Measurements from ENCODE around the gene FOXF2.
"Not testable (repeated sequence)": the region's sequence is repeated elsewhere in the genome, so short reads cannot be mapped to it uniquely, and the experiment has no call there.

Gene FOXF2

GRCh38 chr6:1365686-1366085, 23.7 kb upstream of the FOXF2 start:
- no peaks in the 10 kb centered on the region for H3K9me3 ChIP-seq
- H3K4me1 ChIP-seq, result no peaks in the 10 kb centered on the region
- H3K27me3 ChIP-seq (ENCODE audit: low read depth), result no peaks in the 10 kb centered on the region
- in situ Hi-C loops (cut with MboI; ENCODE audit: low sequenced_read_pairs), result no loop called here
- no peaks in the 10 kb centered on the region for H3K36me3 ChIP-seq (replicated peaks)
- DNase-seq (ENCODE audit: low spot score in 2 of 2), result no peak
- H3K4me3 ChIP-seq, result no peak overlapping the region

- H3K4me3 ChIP-seq, result no peak overlapping the region
- no peaks in the 10 kb centered on the region for H3K4me1 ChIP-seq
- no peak for DNase-seq (ENCODE audit: low spot score in 2 of 2)
- no peaks in the 10 kb centered on the region for H3K9me3 ChIP-seq
- peaks cover 8% of the 10 kb centered on the region; the same call in 1 of the 2 replicates for H3K27me3 ChIP-seq (ENCODE audit: low read depth)
- in situ Hi-C loops (cut with MboI; ENCODE audit: low sequenced_read_pairs), result no loop called here
- H3K36me3 ChIP-seq (replicated peaks), result no peaks in the 10 kb centered on the region
Measured at GRCh38 chr6:1367771-1368170, 21.6 kb upstream of the FOXF2 start.

- Histone ChIP-seq H3K9me3 (no peaks in the 10 kb centered on the region), H3K27me3 (ENCODE audit: low read depth) (peaks cover 17% of the 10 kb centered on the region), H3K4me1 (no peaks in the 10 kb centered on the region), H3K36me3 (replicated peaks) (no peaks in the 10 kb centered on the region), H3K4me3 (no peak overlapping the region)
- in situ Hi-C loops (cut with MboI; ENCODE audit: low sequenced_read_pairs), result no loop called here
- DNase-seq (ENCODE audit: low spot score in 2 of 2), result no peak
Measured at GRCh38 chr6:1368940-1369339, 20.4 kb upstream of the FOXF2 start.

- H3K27me3 ChIP-seq (ENCODE audit: low read depth), result peaks cover 18% of the 10 kb centered on the region
- H3K9me3 ChIP-seq; in situ Hi-C loops (cut with MboI; ENCODE audit: low sequenced_read_pairs); H3K4me3 ChIP-seq; H3K36me3 ChIP-seq (replicated peaks); DNase-seq (ENCODE audit: low spot score in 2 of 2); H3K4me1 ChIP-seq: not testable (repeated sequence)
Measured at GRCh38 chr6:1369695-1370094, 19.7 kb upstream of the FOXF2 start.

- Histone ChIP-seq H3K9me3 (no peaks in the 10 kb centered on the region), H3K36me3 (replicated peaks) (no peaks in the 10 kb centered on the region), H3K4me3 (no peak overlapping the region), H3K4me1 (no peaks in the 10 kb centered on the region), H3K27me3 (ENCODE audit: low read depth) (peaks cover 38% of the 10 kb centered on the region)
- in situ Hi-C loops (cut with MboI; ENCODE audit: low sequenced_read_pairs), result no loop called here
- no peak for DNase-seq (ENCODE audit: low spot score in 2 of 2)
Measured at GRCh38 chr6:1371933-1372332, 17.4 kb upstream of the FOXF2 start.

GRCh38 chr6:1372690-1373089, 16.7 kb upstream of the FOXF2 start:
- in situ Hi-C loops (cut with MboI; ENCODE audit: low sequenced_read_pairs), result no loop called here
- Histone ChIP-seq H3K27me3 (ENCODE audit: low read depth) (peaks cover 46% of the 10 kb centered on the region), H3K36me3 (replicated peaks) (no peaks in the 10 kb centered on the region), H3K4me1 (no peaks in the 10 kb centered on the region), H3K4me3 (no peak overlapping the region), H3K9me3 (no peaks in the 10 kb centered on the region)
- DNase-seq (ENCODE audit: low spot score in 2 of 2), result no peak

- in situ Hi-C loops (cut with MboI; ENCODE audit: low sequenced_read_pairs), result loop anchor here (25.0 kb wide), 2 partner anchors 589 to 789 kb away; no protein-coding TSS in a partner anchor
- Histone ChIP-seq H3K4me1 (no peaks in the 10 kb centered on the region), H3K4me3 (no peak overlapping the region), H3K27me3 (ENCODE audit: low read depth) (peaks cover 80% of the 10 kb centered on the region), H3K36me3 (replicated peaks) (no peaks in the 10 kb centered on the region), H3K9me3 (no peaks in the 10 kb centered on the region)
- no peak for DNase-seq (ENCODE audit: low spot score in 2 of 2)
Measured at GRCh38 chr6:1376653-1377052, 12.7 kb upstream of the FOXF2 start.

- Histone ChIP-seq H3K4me3 (no peak overlapping the region), H3K36me3 (replicated peaks) (no peaks in the 10 kb centered on the region), H3K27me3 (ENCODE audit: low read depth) (peaks cover 74% of the 10 kb centered on the region), H3K9me3 (no peaks in the 10 kb centered on the region), H3K4me1 (peaks cover 4% of the 10 kb centered on the region)
- DNase-seq (ENCODE audit: low spot score in 2 of 2), result no peak
- in situ Hi-C loops (cut with MboI; ENCODE audit: low sequenced_read_pairs), result loop anchor here (25.0 kb wide), 2 partner anchors 590 to 790 kb away; no protein-coding TSS in a partner anchor
Measured at GRCh38 chr6:1377526-1377925, 11.8 kb upstream of the FOXF2 start.

GRCh38 chr6:1378065-1379016, 11.0 kb upstream of the FOXF2 start:
- Histone ChIP-seq H3K4me1 (peaks cover 4% of the 10 kb centered on the region), H3K4me3 (no peak overlapping the region)

GRCh38 chr6:1379017-1379787, 10.2 kb upstream of the FOXF2 start:
- no peaks in the 10 kb centered on the region for H3K9me3 ChIP-seq
- DNase-seq (ENCODE audit: low spot score in 2 of 2), result no peak
- in situ Hi-C loops (cut with MboI; ENCODE audit: low sequenced_read_pairs), result loop anchor here (25.0 kb wide), 2 partner anchors 592 to 792 kb away; no protein-coding TSS in a partner anchor

More at GRCh38 chr6:1378065-1379016, 11.0 kb upstream of the FOXF2 start:
- H3K36me3 ChIP-seq (replicated peaks), result no peaks in the 10 kb centered on the region
- no peaks in the 10 kb centered on the region for H3K9me3 ChIP-seq
- peaks cover 66% of the 10 kb centered on the region for H3K27me3 ChIP-seq (ENCODE audit: low read depth)
- no peak for DNase-seq (ENCODE audit: low spot score in 2 of 2)
- in situ Hi-C loops (cut with MboI; ENCODE audit: low sequenced_read_pairs), result loop anchor here (25.0 kb wide), 2 partner anchors 591 to 791 kb away; no protein-coding TSS in a partner anchor

GRCh38 chr6:1379788-1380147, 9.6 kb upstream of the FOXF2 start:
- Histone ChIP-seq H3K4me3 (no peak overlapping the region), H3K36me3 (replicated peaks) (no peaks in the 10 kb centered on the region), H3K9me3 (no peaks in the 10 kb centered on the region), H3K4me1 (peaks cover 4% of the 10 kb centered on the region), H3K27me3 (ENCODE audit: low read depth) (peaks cover 61% of the 10 kb centered on the region)
- no peak for DNase-seq (ENCODE audit: low spot score in 2 of 2)
- in situ Hi-C loops (cut with MboI; ENCODE audit: low sequenced_read_pairs), result loop anchor here (25.0 kb wide), 2 partner anchors 592 to 792 kb away; no protein-coding TSS in a partner anchor

More at GRCh38 chr6:1379017-1379787, 10.2 kb upstream of the FOXF2 start:
- Histone ChIP-seq H3K4me1 (peaks cover 4% of the 10 kb centered on the region), H3K36me3 (replicated peaks) (no peaks in the 10 kb centered on the region), H3K27me3 (ENCODE audit: low read depth) (peaks cover 63% of the 10 kb centered on the region), H3K4me3 (no peak overlapping the region)

- Histone ChIP-seq H3K9me3 (no peaks in the 10 kb centered on the region), H3K4me1 (peaks cover 4% of the 10 kb centered on the region), H3K27me3 (ENCODE audit: low read depth) (peaks cover 52% of the 10 kb centered on the region), H3K36me3 (replicated peaks) (no peaks in the 10 kb centered on the region), H3K4me3 (no peak overlapping the region)
- no peak for DNase-seq (ENCODE audit: low spot score in 2 of 2)
- in situ Hi-C loops (cut with MboI; ENCODE audit: low sequenced_read_pairs), result loop anchor here (25.0 kb wide), 2 partner anchors 594 to 794 kb away; no protein-coding TSS in a partner anchor
Measured at GRCh38 chr6:1380625-1381427, 8.6 kb upstream of the FOXF2 start.
